A549 (cell line): Measurements from ENCODE around the gene ZFYVE28. TPM values are rescaled to one million over a fixed set of nuclear protein-coding genes. Genes with fewer than 3 reads are reported as not detected.

ENCODE experiments used
- ATAC-seq, 2 experiments: fragments of 200-7000 bp in 1 of 2; fragments of >200 bp in 1 of 2; cut with Nextera tagmentation in 1 of 2; cut with Tn5 transposase in 1 of 2; 3 replicates each; pipeline versions ENCODE4 v1.8.0 to v1.9.1; 2018 to 2020; ENCODE audit warnings: mild to moderate bottlenecking in 1 of 2, moderate library complexity in 1 of 2
- CTCF ChIA-PET: fragments of 300-600 bp; sonication (Branson Sonifier 250); formaldehyde crosslinking; extraction: SDS; loops from one replicate; lab custom pipeline; 2021; ENCODE audit warnings: antibody characterized with exemption, inconsistent platforms; lab: Yijun Ruan, JAX
- POLR2A ChIA-PET: fragments of 350-600 bp; formaldehyde crosslinking; extraction: SDS; loops from one replicate; lab custom pipeline; 2021; ENCODE audit warnings: antibody characterized with exemption, inconsistent platforms; lab: Yijun Ruan, JAX
- DNase-seq, 2 experiments: peaks; one replicate each; pipeline versions ENCODE4 v3.0.0 to v3.0.0-alpha.2; 2011 to 2016; ENCODE audit warnings: low read depth in 1 of 2, low spot score in 1 of 2
- FAIRE-seq: peaks from 2 replicates; lab custom pipeline; 2011; peaks lifted over from hg19 to GRCh38; lab: Jason Lieb, UNC
- H3K27ac ChIP-seq, 2 experiments: fragments of >200 bp; sonication (Bioruptor Twin); formaldehyde crosslinking; 3 replicates each; pipeline ENCODE4 v1.5.1; 2016 to 2017
- H3K4me1 ChIP-seq: fragments of >200 bp; sonication (Bioruptor Twin); formaldehyde crosslinking; 3 replicates; pipeline ENCODE4 v1.6.1; 2016
- H3K4me2 ChIP-seq: fragments of >200 bp; sonication (Bioruptor Twin); formaldehyde crosslinking; 3 replicates; pipeline ENCODE4 v1.6.1; 2016
- H3K4me3 ChIP-seq: fragments of >200 bp; sonication (Bioruptor Twin); formaldehyde crosslinking; 3 replicates; pipeline ENCODE4 v1.5.1; 2016
- H3K9me3 ChIP-seq: fragments of >200 bp; sonication (Bioruptor Twin); formaldehyde crosslinking; 3 replicates; pipeline ENCODE4 v1.6.1; 2016
- CHD2 ChIP-seq: fragments of 150-350 bp; IDR thresholded peaks from 2 replicates; pipeline ENCODE4 v1.6.1; 2014; ENCODE audit warnings: low read length; ENCODE audit not compliant: partially characterized antibody
- E2F6 ChIP-seq: IDR thresholded peaks from 2 replicates; pipeline ENCODE4 v1.6.1; 2012; ENCODE audit warnings: low read depth, borderline replicate concordance
- EHMT2 ChIP-seq: fragments of 200-600 bp; sonication (generic); IDR thresholded peaks from 2 replicates; pipeline ENCODE4 v1.6.1; 2016; ENCODE audit warnings: antibody characterized with exemption, low read depth, mild to moderate bottlenecking, moderate library complexity
- ELK1 ChIP-seq: fragments of 150-350 bp; IDR thresholded peaks from 2 replicates; pipeline ENCODE4 v1.6.1; 2014; ENCODE audit warnings: low read depth, mild to moderate bottlenecking, low read length
- ESRRA ChIP-seq: fragments of 150-350 bp; IDR thresholded peaks from 2 replicates; pipeline ENCODE4 v1.6.1; 2014; ENCODE audit warnings: mild to moderate bottlenecking, low read length, borderline replicate concordance
- FOSL2 ChIP-seq, 2 experiments: fragments of 450-650 bp in 1 of 2; fragments of >200 bp in 1 of 2; sonication (Bioruptor Twin) in 1 of 2; formaldehyde crosslinking; IDR thresholded peaks; 2 replicates each; pipeline versions ENCODE4 v1.5.0 to v1.6.1; 2016 to 2020; ENCODE audit warnings: mild to moderate bottlenecking in 1 of 2, moderate library complexity in 1 of 2
- GATA3 ChIP-seq: IDR thresholded peaks from 2 replicates; pipeline ENCODE4 v1.6.1; 2012; ENCODE audit warnings: borderline replicate concordance
- HDAC2 ChIP-seq: fragments of 200-600 bp; sonication (generic); IDR thresholded peaks from 2 replicates; pipeline ENCODE4 v1.6.1; 2016
- HEYL ChIP-seq: fragments of 250-450 bp; sonication (Bioruptor Pico); IDR thresholded peaks from 2 replicates; pipeline ENCODE4 v1.8.0; 2021; ENCODE audit warnings: mild to moderate bottlenecking, moderate library complexity
- HMGXB4 ChIP-seq: fragments of 250-450 bp; sonication (Bioruptor Pico); IDR thresholded peaks from 2 replicates; pipeline ENCODE4 v1.5.0; 2021; ENCODE audit warnings: mild to moderate bottlenecking, moderate library complexity, borderline replicate concordance
- JUN ChIP-seq, 2 experiments: fragments of >200 bp; sonication (Bioruptor Twin); formaldehyde crosslinking; IDR thresholded peaks; 2 replicates in 1 of 2; 3 replicates in 1 of 2; pipeline ENCODE4 v1.6.1; 2016 to 2017
- KDM5A ChIP-seq: fragments of 200-600 bp; sonication (generic); IDR thresholded peaks from 2 replicates; pipeline ENCODE4 v1.6.1; 2016; ENCODE audit warnings: antibody characterized with exemption, mild to moderate bottlenecking
- NPAS2 ChIP-seq: fragments of 250-450 bp; sonication (Bioruptor Pico); IDR thresholded peaks from 2 replicates; pipeline ENCODE4 v1.8.0; 2022; ENCODE audit warnings: mild to moderate bottlenecking, moderate library complexity, borderline replicate concordance
- RCOR1 ChIP-seq: fragments of 150-350 bp; IDR thresholded peaks from 2 replicates; pipeline ENCODE4 v1.6.1; 2014; ENCODE audit warnings: antibody characterized with exemption, low read length, low read depth
- REST ChIP-seq: fragments of 200-600 bp; sonication (generic); IDR thresholded peaks from 2 replicates; pipeline ENCODE4 v1.6.1; 2016; ENCODE audit warnings: antibody characterized with exemption, mild to moderate bottlenecking, moderate library complexity
- RFX5 ChIP-seq: fragments of 450-650 bp; IDR thresholded peaks from 2 replicates; pipeline ENCODE4 v1.7.1; 2014; ENCODE audit warnings: antibody characterized with exemption, mild to moderate bottlenecking, moderate library complexity
- SREBF2 ChIP-seq: fragments of 450-650 bp; IDR thresholded peaks from 2 replicates; pipeline ENCODE4 v1.6.1; 2014; ENCODE audit warnings: mild to moderate bottlenecking, moderate library complexity
- TFCP2L1 ChIP-seq: fragments of 250-450 bp; sonication (Bioruptor Pico); IDR thresholded peaks from 2 replicates; pipeline ENCODE4 v1.5.0; 2021; ENCODE audit warnings: mild to moderate bottlenecking
- ZFP36 ChIP-seq: fragments of 450-650 bp; IDR thresholded peaks from 2 replicates; pipeline ENCODE4 v1.6.1; 2014; ENCODE audit warnings: borderline replicate concordance; ENCODE audit not compliant: partially characterized antibody
- ZNF302 ChIP-seq: fragments of 250-450 bp; sonication (Bioruptor Pico); IDR thresholded peaks from 2 replicates; pipeline ENCODE4 v1.9.0; 2021; ENCODE audit warnings: inconsistent platforms, mild to moderate bottlenecking, moderate library complexity
- WGBS: methylation state at CpG from one replicate; pipeline ENCODE4 v1.1.6; 2017; ENCODE audit errors: missing lambda C conversion rate; 5-methylcytosine and 5-hydroxymethylcytosine counted together
- polyA plus RNA-seq, 4 experiments: library from polyadenylated mRNA; depleted of rRNA in 3 of 4; stranded (reverse); fragments of >200 nt; fragmentation: RNase III in 1 of 4; extraction: RNeasy Plus Mini Kit Qiagen cat#74134 plus additional on column Dnase treatment in 1 of 4; gene quantifications; 2 replicates in 3 of 4; 3 replicates in 1 of 4; pipeline ENCODE4 v1.2.3, GENCODE V29; 2011 to 2017

The ZFYVE28 gene
- polyA plus RNA-seq, 2 of the 4 experiments (the other 2 are of a cell fraction), result 2.1 to 2.3 TPM

GRCh38 chr4:2304321-2304876, 114.0 kb downstream of the ZFYVE28 start:
- ATAC-seq, result no peak
- Histone ChIP-seq H3K4me3 (no peak overlapping the region), H3K4me2 (no peak overlapping the region), H3K4me1 (no peaks in the 10 kb centered on the region), H3K27ac (no peak overlapping the region), H3K9me3 (no peaks in the 10 kb centered on the region)
- TF ChIP-seq REST (no peak), HDAC2 (no peak)
- ChIA-PET POLR2A (no interaction called here), CTCF (no interaction called here)
- no peak for DNase-seq
- no peak for FAIRE-seq
- WGBS, result 91% methylated on average over 9 of the region's 32 CpGs

GRCh38 chr4:2303686-2304320, 114.6 kb downstream of the ZFYVE28 start:
- no peak for FAIRE-seq
- ATAC-seq, result no peak
- CTCF ChIA-PET, result no interaction called here

More at GRCh38 chr4:2303686-2304320, 114.6 kb downstream of the ZFYVE28 start:
- Histone ChIP-seq H3K27ac (no peak overlapping the region), H3K9me3 (no peaks in the 10 kb centered on the region), H3K4me2 (no peak overlapping the region), H3K4me1 (no peaks in the 10 kb centered on the region), H3K4me3 (no peak overlapping the region)
- no peak for DNase-seq
- POLR2A ChIA-PET, result no interaction called here
- TF ChIP-seq ZNF302 (CRISPR knock-in tag) (no peak), HMGXB4 (no peak), RCOR1 (no peak), SREBF2 (no peak), E2F6 (no peak), EHMT2 (no peak), HDAC2 (no peak), FOSL2 (IDR thresholded peaks at IDR 0.05) (no peak), FOSL2 (CRISPR knock-in tag; IDR thresholded peaks at IDR 0.05) (no peak), ELK1 (no peak), KDM5A (no peak), REST (no peak), TFCP2L1 (CRISPR knock-in tag) (no peak), GATA3 (no peak), CHD2 (no peak), NPAS2 (CRISPR knock-in tag) (no peak), ESRRA (no peak), JUN (IDR thresholded peaks at IDR 0.05) (no peak), HEYL (CRISPR knock-in tag) (no peak), ZFP36 (no peak), RFX5 (no peak)
- TF ChIP-seq, all 56 proteins: peak for 0
- WGBS, result 90% methylated on average over 2 of the region's 31 CpGs
